GM23338 (cell line): ENCODE measurements around the gene GLS. TPM values are rescaled to one million over a fixed set of nuclear protein-coding genes. Genes with fewer than 3 reads are reported as not detected.

Experiments used
- ATAC-seq: fragments of 200-7000 bp; cut with Tn5 transposase; 3 replicates; pipeline ENCODE4 v1.9.1; 2020
- DNase-seq: peaks from one replicate; pipeline ENCODE4 v3.0.0-alpha.2; 2015; ENCODE audit warnings: low spot score
- H2AFZ ChIP-seq: fragments of 200-600 bp; sonication (generic); 2 replicates; pipeline ENCODE4 v1.8.0; 2016; ENCODE audit warnings: antibody characterized with exemption, mild to moderate bottlenecking, moderate library complexity
- H3F3A ChIP-seq: fragments of 200-600 bp; sonication (generic); replicated peaks from 2 replicates; pipeline ENCODE4 v1.8.0; 2017; ENCODE audit warnings: antibody characterized with exemption, mixed run types, low read depth
- H3K27ac ChIP-seq: fragments of 200-600 bp; sonication (generic); 2 replicates; pipeline ENCODE4 v1.6.1; 2016; ENCODE audit warnings: low read depth
- H3K27me3 ChIP-seq: fragments of 200-600 bp; sonication (generic); 2 replicates; pipeline ENCODE4 v1.8.0; 2016; ENCODE audit warnings: mild to moderate bottlenecking, mixed run types, moderate library complexity; ENCODE audit not compliant: insufficient read depth
- H3K36me3 ChIP-seq: fragments of 200-600 bp; sonication (generic); 2 replicates; pipeline ENCODE4 v1.8.0; 2016; ENCODE audit warnings: mild to moderate bottlenecking; ENCODE audit not compliant: insufficient read depth
- H3K4me1 ChIP-seq: fragments of 200-600 bp; sonication (generic); 2 replicates; pipeline ENCODE4 v1.8.0; 2016; ENCODE audit warnings: mild to moderate bottlenecking, moderate library complexity; ENCODE audit not compliant: insufficient read depth
- H3K4me2 ChIP-seq: fragments of 200-600 bp; sonication (generic); 2 replicates; pipeline ENCODE4 v1.7.1; 2017; ENCODE audit warnings: mixed run types
- H3K4me3 ChIP-seq: fragments of 200-600 bp; sonication (generic); 2 replicates; pipeline ENCODE4 v1.6.1; 2016; ENCODE audit warnings: mixed run types
- H3K79me2 ChIP-seq: fragments of 200-600 bp; sonication (generic); replicated peaks from 2 replicates; pipeline ENCODE4 v1.8.0; 2017; ENCODE audit warnings: mild to moderate bottlenecking; ENCODE audit not compliant: insufficient read depth
- H3K9me2 ChIP-seq: fragments of 200-600 bp; sonication (generic); 2 replicates; pipeline ENCODE4 v1.8.0; 2017; ENCODE audit not compliant: insufficient read depth
- H4K20me1 ChIP-seq: fragments of 200-600 bp; sonication (generic); replicated peaks from 2 replicates; pipeline ENCODE4 v1.8.0; 2017; ENCODE audit warnings: mild to moderate bottlenecking; ENCODE audit not compliant: insufficient read depth
- H3K27ac Mint-ChIP-seq: 2 replicates; pipeline ENCODE4 v1.8.0; 2020; ENCODE audit warnings: inconsistent platforms, mild to moderate bottlenecking, moderate library complexity, mixed read lengths
- H3K27me3 Mint-ChIP-seq: 3 replicates; pipeline ENCODE4 v1.8.0; 2022; ENCODE audit warnings: low read depth, mild to moderate bottlenecking, moderate library complexity, mixed read lengths, inconsistent platforms; ENCODE audit not compliant: insufficient read depth, poor library complexity
- H3K36me3 Mint-ChIP-seq: 3 replicates; pipeline ENCODE4 v1.8.0; 2021; ENCODE audit warnings: low read depth, mild to moderate bottlenecking, inconsistent platforms, moderate library complexity, mixed read lengths
- H3K4me1 Mint-ChIP-seq: 3 replicates; pipeline ENCODE4 v1.8.0; 2020; ENCODE audit warnings: mild to moderate bottlenecking, inconsistent platforms, mixed read lengths
- H3K4me3 Mint-ChIP-seq: 3 replicates; pipeline ENCODE4 v1.8.0; 2021; ENCODE audit warnings: moderate library complexity, mild to moderate bottlenecking, inconsistent platforms, mixed read lengths
- H3K9me3 Mint-ChIP-seq: 3 replicates; pipeline ENCODE4 v1.8.0; 2020; ENCODE audit warnings: moderate library complexity, mild to moderate bottlenecking, inconsistent platforms, mixed read lengths
- CREB1 ChIP-seq: fragments of 250-450 bp; sonication (Bioruptor Pico); IDR thresholded peaks from 2 replicates; pipeline ENCODE4 v1.5.0; 2020; ENCODE audit warnings: low read depth, mild to moderate bottlenecking, moderate library complexity
- CTCF ChIP-seq, 2 experiments: fragments of 200-600 bp in 1 of 2; sonication (generic) in 1 of 2; conservative IDR thresholded peaks; 2 replicates each; pipeline versions ENCODE4 v1.5.1 to v1.6.1; 2016 to 2017; ENCODE audit warnings: antibody characterized with exemption in 2 of 2, low read depth in 2 of 2, mild to moderate bottlenecking in 2 of 2, moderate library complexity in 1 of 2
- ETS1 ChIP-seq: IDR thresholded peaks from 2 replicates; pipeline ENCODE4 v1.6.1; 2016; ENCODE audit warnings: antibody characterized with exemption
- EZH2phosphoT487 ChIP-seq: fragments of 200-600 bp; sonication (generic); IDR thresholded peaks from one replicate; pipeline ENCODE4 v1.8.1; 2018; ENCODE audit warnings: antibody characterized with exemption; ENCODE audit not compliant: unreplicated experiment
- JUNB ChIP-seq: IDR thresholded peaks from one replicate; pipeline ENCODE4 v1.6.1; 2016; ENCODE audit warnings: antibody characterized with exemption; ENCODE audit not compliant: unreplicated experiment
- NANOG ChIP-seq: IDR thresholded peaks from 2 replicates; pipeline ENCODE4 v1.6.1; 2016; ENCODE audit warnings: antibody characterized with exemption, borderline replicate concordance
- POLR2AphosphoS5 ChIP-seq: IDR thresholded peaks from 2 replicates; pipeline ENCODE4 v1.6.1; 2016; ENCODE audit warnings: antibody characterized with exemption, low read depth
- REST ChIP-seq: IDR thresholded peaks from one replicate; pipeline ENCODE4 v1.6.1; 2018; ENCODE audit warnings: antibody characterized with exemption; ENCODE audit not compliant: unreplicated experiment
- STAT1 ChIP-seq: IDR thresholded peaks from one replicate; pipeline ENCODE4 v1.6.1; 2016; ENCODE audit warnings: antibody characterized with exemption; ENCODE audit not compliant: unreplicated experiment
- ZNF114 ChIP-seq: fragments of 250-450 bp; sonication (Bioruptor Pico); IDR thresholded peaks from 2 replicates; pipeline ENCODE4 v1.5.0; 2020; ENCODE audit warnings: mild to moderate bottlenecking, moderate library complexity
- ZNF462 ChIP-seq: fragments of 250-450 bp; sonication (Bioruptor Pico); IDR thresholded peaks from 2 replicates; pipeline ENCODE4 v1.5.0; 2020; ENCODE audit warnings: mild to moderate bottlenecking, moderate library complexity
- polyA plus RNA-seq: library from polyadenylated mRNA; unstranded; fragments of >200 nt; fragmentation: Nextera tagmentation; extraction: Ambion mirVana; gene quantifications from 2 replicates; pipeline ENCODE4 v1.2.1, GENCODE V29; 2016
- total RNA-seq: library from RNA; depleted of rRNA; stranded (reverse); fragments of >200 nt; shearing (Covaris generic); gene quantifications from 2 replicates; pipeline ENCODE4 v1.2.3, GENCODE V29; 2014

GLS gene
- total and polyA plus RNA-seq, 2 experiments from 2014 or later = 38.1 to 172 TPM

- Histone ChIP-seq H4K20me1 (no peaks in the 10 kb centered on the region; the same call in none of the 2 replicates), H3K79me2 (peaks cover 19% of the 10 kb centered on the region), H3F3A (no peaks in the 10 kb centered on the region; the same call in 1 of the 2 replicates), H2AFZ (no peak overlapping the region), H3K4me2 (no peak overlapping the region), H3K27ac (no peak overlapping the region), H3K4me1 (peaks cover 9% of the 10 kb centered on the region), H3K27me3 (no peaks in the 10 kb centered on the region), H3K9me2 (no peaks in the 10 kb centered on the region), H3K4me3 (no peak overlapping the region), H3K36me3 (peaks cover 43% of the 10 kb centered on the region)
- Mint-ChIP-seq H3K27ac (no peak overlapping the region), H3K4me3 (no peak overlapping the region), H3K27me3 (no peaks in the 10 kb centered on the region), H3K36me3 (peaks cover 43% of the 10 kb centered on the region), H3K4me1 (no peaks in the 10 kb centered on the region), H3K9me3 (no peaks in the 10 kb centered on the region; the same call in 2 of the 3 replicates)
- no peak for TF ChIP-seq ZNF462 (CRISPR knock-in tag)
- TF ChIP-seq STAT1 = no peak
- no peak for TF ChIP-seq JUNB
- TF ChIP-seq CREB1 (CRISPR knock-in tag) = no peak
- no peak for TF ChIP-seq ETS1
- TF ChIP-seq POLR2AphosphoS5 = no peak
- TF ChIP-seq CTCF (conservative IDR thresholded peaks at IDR 0.05; ENCODE audit: low read depth in 2 of 2) = no peak
- no peak for TF ChIP-seq NANOG
- no peak for TF ChIP-seq ZNF114 (CRISPR knock-in tag)
- no peak for TF ChIP-seq EZH2phosphoT487
- no peak for TF ChIP-seq REST
- no peak for DNase-seq
- no peak for ATAC-seq
Observed at GRCh38 chr2:191008286-191008685, 127.7 kb downstream of the GLS start.
